ENCODE measurements around the gene SLC9A6.
A peak's percentile ranks its signal among the peaks of the same experiment; 100 is the strongest.

Gene SLC9A6

GRCh38 chrX:135973548-135974278 lies 11.5 kb upstream of the SLC9A6 start, which contains the start of gene MMGT1:
TSS of gene MMGT1 (minus strand) at chrX:135973988. CDS start at chrX:135973675, 313 bp downstream.
- peak; percentile 65 for ATAC-seq (ENCODE audit: low read depth)
- Histone ChIP-seq H3K27ac (ENCODE audit: poor library complexity, severe bottlenecking) (peak within 1 kb of the TSS; percentile 73), H3K36me3 (ENCODE audit: low read depth) (no peaks in the 10 kb centered on the region), H3K4me1 (ENCODE audit: insufficient read depth, poor library complexity, severe bottlenecking) (peaks cover 4% of the 10 kb centered on the region), H3K9me3 (ENCODE audit: severe bottlenecking) (no peaks in the 10 kb centered on the region), H3K4me3 (ENCODE audit: severe bottlenecking) (peak within 1 kb of the TSS; percentile 65), H3K27me3 (ENCODE audit: insufficient read depth, poor library complexity, severe bottlenecking) (no peaks in the 10 kb centered on the region)
- peak; percentile 76 for DNase-seq (ENCODE audit: low spot score)
- TF ChIP-seq, protein P1, sequence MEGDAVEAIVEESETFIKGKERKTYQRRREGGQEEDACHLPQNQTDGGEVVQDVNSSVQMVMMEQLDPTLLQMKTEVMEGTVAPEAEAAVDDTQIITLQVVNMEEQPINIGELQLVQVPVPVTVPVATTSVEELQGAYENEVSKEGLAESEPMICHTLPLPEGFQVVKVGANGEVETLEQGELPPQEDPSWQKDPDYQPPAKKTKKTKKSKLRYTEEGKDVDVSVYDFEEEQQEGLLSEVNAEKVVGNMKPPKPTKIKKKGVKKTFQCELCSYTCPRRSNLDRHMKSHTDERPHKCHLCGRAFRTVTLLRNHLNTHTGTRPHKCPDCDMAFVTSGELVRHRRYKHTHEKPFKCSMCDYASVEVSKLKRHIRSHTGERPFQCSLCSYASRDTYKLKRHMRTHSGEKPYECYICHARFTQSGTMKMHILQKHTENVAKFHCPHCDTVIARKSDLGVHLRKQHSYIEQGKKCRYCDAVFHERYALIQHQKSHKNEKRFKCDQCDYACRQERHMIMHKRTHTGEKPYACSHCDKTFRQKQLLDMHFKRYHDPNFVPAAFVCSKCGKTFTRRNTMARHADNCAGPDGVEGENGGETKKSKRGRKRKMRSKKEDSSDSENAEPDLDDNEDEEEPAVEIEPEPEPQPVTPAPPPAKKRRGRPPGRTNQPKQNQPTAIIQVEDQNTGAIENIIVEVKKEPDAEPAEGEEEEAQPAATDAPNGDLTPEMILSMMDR (IDR thresholded peaks at IDR 0.05; ENCODE audit: poor library complexity, severe bottlenecking): no peak

DNA sequence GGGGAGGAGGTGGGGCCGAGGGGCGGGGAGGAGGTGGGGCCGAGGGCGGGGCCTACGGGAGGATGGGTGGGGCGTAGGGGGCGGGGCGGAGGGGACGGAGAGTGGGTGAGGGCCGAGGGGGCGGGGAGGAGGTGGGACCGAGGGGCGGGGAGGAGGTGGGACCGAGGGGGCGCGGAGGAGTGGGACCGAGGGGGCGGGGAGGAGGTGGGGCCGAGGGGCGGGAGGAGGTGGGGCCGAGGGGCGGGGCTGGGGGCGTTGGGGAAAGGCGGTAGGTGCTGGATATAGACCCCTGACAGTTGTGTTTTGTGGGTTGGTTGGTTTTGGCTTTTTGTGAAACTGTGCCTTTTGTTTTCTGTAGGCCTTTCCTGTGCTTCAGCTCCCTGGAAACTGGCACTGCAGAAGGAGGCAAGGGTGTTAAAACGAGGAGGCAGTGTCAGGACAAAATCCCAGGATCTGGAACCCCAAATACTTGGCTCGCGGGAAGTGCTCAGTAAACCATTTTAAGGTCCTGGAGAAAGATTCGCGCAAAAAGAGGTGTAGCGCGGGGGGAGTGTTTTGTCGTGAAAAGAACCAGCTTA lies 10.9 kb upstream of the SLC9A6 start:
- H3K9me3 ChIP-seq (ENCODE audit: severe bottlenecking): no peaks in the 10 kb centered on the region
- TF ChIP-seq, protein P1 (IDR thresholded peaks at IDR 0.05; ENCODE audit: poor library complexity, severe bottlenecking): no peak
- ATAC-seq (ENCODE audit: low read depth) (peak; percentile 13; the same call in 1 of the 3 replicates), DNase-seq (ENCODE audit: low spot score) (peak; percentile 73)
- no peaks in the 10 kb centered on the region for H3K27me3 ChIP-seq (ENCODE audit: insufficient read depth, poor library complexity, severe bottlenecking)
- H3K36me3 ChIP-seq (ENCODE audit: low read depth): no peaks in the 10 kb centered on the region
- no peak overlapping the region for H3K27ac ChIP-seq (ENCODE audit: poor library complexity, severe bottlenecking)
- peaks cover 4% of the 10 kb centered on the region for H3K4me1 ChIP-seq (ENCODE audit: insufficient read depth, poor library complexity, severe bottlenecking)
- H3K4me3 ChIP-seq (ENCODE audit: severe bottlenecking): peak overlapping the region; percentile 15

GRCh38 chrX:135975421-135975820 lies 9.8 kb upstream of the SLC9A6 start:
- Histone ChIP-seq H3K27me3 (ENCODE audit: insufficient read depth, poor library complexity, severe bottlenecking) (no peaks in the 10 kb centered on the region), H3K36me3 (ENCODE audit: low read depth) (no peaks in the 10 kb centered on the region), H3K4me1 (ENCODE audit: insufficient read depth, poor library complexity, severe bottlenecking) (peaks cover 4% of the 10 kb centered on the region), H3K9me3 (ENCODE audit: severe bottlenecking) (no peaks in the 10 kb centered on the region), H3K4me3 (ENCODE audit: severe bottlenecking) (no peak overlapping the region), H3K27ac (ENCODE audit: poor library complexity, severe bottlenecking) (no peak overlapping the region)
- TF ChIP-seq, protein P1 (IDR thresholded peaks at IDR 0.05; ENCODE audit: poor library complexity, severe bottlenecking): no peak
- ATAC-seq (ENCODE audit: low read depth) (no peak), DNase-seq (ENCODE audit: low spot score) (no peak)

GRCh38 chrX:135977611-135978010 lies 7.6 kb upstream of the SLC9A6 start:
- TF ChIP-seq, protein P1 (IDR thresholded peaks at IDR 0.05; ENCODE audit: poor library complexity, severe bottlenecking): no peak
- Histone ChIP-seq H3K27me3 (ENCODE audit: insufficient read depth, poor library complexity, severe bottlenecking) (no peaks in the 10 kb centered on the region), H3K36me3 (ENCODE audit: low read depth) (no peaks in the 10 kb centered on the region), H3K9me3 (ENCODE audit: severe bottlenecking) (no peaks in the 10 kb centered on the region), H3K4me1 (ENCODE audit: insufficient read depth, poor library complexity, severe bottlenecking) (peaks cover 4% of the 10 kb centered on the region), H3K27ac (ENCODE audit: poor library complexity, severe bottlenecking) (peak overlapping the region; percentile 15), H3K4me3 (ENCODE audit: severe bottlenecking) (no peak overlapping the region)
- DNase-seq (ENCODE audit: low spot score) (no peak), ATAC-seq (ENCODE audit: low read depth) (peak; percentile 85)

DNA sequence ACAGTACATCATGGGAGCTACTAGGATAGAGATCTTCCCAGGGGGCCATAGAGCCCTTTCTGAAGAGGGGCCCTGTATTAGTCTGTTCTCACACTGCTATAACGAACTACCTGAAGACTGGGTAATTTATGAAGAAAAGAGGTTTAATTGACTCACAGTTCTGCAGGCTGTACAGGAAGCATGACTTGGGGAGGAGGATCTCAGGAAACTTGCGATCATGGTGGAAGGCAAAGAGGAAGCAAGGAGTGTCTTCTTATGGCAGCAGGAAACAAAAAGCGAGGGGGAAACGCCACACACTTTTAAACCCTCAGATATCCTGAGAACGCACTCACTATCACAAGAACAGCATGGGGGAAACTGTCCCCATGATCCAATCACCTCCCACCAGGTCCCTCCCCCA lies 4.2 kb upstream of the SLC9A6 start:
- DNase-seq (ENCODE audit: low spot score) (no peak), ATAC-seq (ENCODE audit: low read depth) (no peak)
- H3K4me3 ChIP-seq (ENCODE audit: severe bottlenecking): no peak overlapping the region
- H3K4me1 ChIP-seq (ENCODE audit: insufficient read depth, poor library complexity, severe bottlenecking): peaks cover 7% of the 10 kb centered on the region
- no peaks in the 10 kb centered on the region for H3K9me3 ChIP-seq (ENCODE audit: severe bottlenecking)
- no peaks in the 10 kb centered on the region for H3K36me3 ChIP-seq (ENCODE audit: low read depth)
- TF ChIP-seq, protein P1 (IDR thresholded peaks at IDR 0.05; ENCODE audit: poor library complexity, severe bottlenecking): no peak
- H3K27me3 ChIP-seq (ENCODE audit: insufficient read depth, poor library complexity, severe bottlenecking): no peaks in the 10 kb centered on the region
- H3K27ac ChIP-seq (ENCODE audit: poor library complexity, severe bottlenecking): no peak overlapping the region
